Mesenteric fat pad (tissue), 1 donor: Measurements from ENCODE around the gene TMEM175. TPM values are rescaled to one million over a fixed set of nuclear protein-coding genes. Genes with fewer than 3 reads are reported as not detected.

Experiments
- DNase-seq: peaks from one replicate; pipeline ENCODE4 v3.0.0-alpha.2; 2020; ENCODE audit warnings: low spot score
- total RNA-seq: library from RNA; stranded (reverse); fragmentation: NEBNext Ultra II Directional; extraction: Animal tissue kit (Norgen Biotek cat#: 25700); gene quantifications from one replicate; pipeline ENCODE4 v1.2.1, GENCODE V29; 2021
- donor health status: DM: yes; HTN: yes; CAD: no.

TMEM175 gene
- total RNA-seq, 1 donor from 2014 or later, result 27.7 TPM

DNA sequence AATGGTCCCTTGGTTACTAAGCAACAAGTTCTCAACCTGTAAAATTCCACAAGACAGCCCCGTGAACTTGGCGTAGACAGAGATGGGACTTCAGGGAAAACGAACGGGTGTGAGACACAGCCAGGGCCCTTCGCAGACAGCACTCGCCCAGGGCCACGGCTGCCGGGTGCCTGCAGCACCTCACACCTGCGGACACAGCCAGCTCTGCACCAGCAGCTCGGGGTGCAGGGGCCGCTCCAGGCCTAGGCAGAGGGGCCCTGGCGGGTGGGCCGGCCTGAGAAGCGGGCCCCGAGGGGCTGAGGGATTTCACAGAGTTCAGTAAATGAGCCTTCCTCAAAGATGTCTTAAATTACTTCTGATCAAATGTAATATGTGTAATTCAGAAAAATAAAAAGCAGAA, 34.1 kb upstream of the TMEM175 start:
- DNase-seq, result no peak

DNA sequence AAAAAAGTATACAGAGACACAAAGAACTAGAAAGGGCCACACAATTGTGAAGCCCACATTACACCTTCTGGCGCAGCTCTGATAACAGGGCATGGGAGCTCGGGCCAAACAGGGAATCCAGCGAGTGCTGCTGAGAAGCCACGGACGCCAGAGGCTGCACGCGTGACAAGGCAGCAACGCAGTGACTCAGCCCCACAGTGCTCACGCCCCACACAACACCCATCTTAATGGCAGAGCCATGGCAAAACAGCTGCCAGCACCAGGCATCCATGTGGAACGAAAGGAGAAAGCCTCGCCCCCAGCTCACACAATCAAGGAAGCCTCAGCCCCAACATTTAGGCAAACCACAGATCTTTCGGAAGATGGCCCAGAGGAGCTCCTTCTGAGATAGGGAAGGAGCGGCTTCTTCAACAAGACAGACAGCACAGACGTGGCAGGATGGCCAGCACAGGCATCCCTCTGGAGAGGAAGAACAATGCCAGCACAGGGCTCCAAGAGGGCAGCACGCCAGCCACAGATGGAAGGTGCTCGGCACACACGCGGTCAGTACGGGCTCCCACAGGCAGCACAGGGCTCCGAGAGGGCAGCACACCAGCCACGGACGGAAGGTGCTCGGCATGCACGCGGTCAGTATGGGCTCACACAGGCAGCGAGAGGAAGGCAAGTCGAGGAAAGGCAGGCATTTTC, 33.2 kb upstream of the TMEM175 start:
- DNase-seq, result no peak

DNA sequence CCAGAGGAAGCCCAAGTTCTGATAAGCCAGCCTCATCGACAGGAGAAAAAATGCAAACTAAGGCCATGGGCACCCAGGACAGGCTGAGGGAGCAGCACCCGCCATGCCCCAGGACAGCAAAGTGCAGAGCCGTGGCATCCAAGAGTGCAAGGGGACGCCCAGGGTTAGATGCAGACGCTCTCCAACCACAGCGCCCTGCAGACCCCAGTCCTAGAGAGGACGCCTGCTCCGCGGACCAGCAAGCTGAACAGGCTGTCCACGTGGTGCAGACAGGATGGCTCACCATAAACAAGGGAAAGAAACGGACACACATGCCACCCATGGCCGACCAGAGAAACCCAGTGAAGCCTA, 32.7 kb upstream of the TMEM175 start:
- DNase-seq, result no peak

GRCh38 chr4:900073-900472, 32.2 kb upstream of the TMEM175 start:
- DNase-seq, result no peak

DNA sequence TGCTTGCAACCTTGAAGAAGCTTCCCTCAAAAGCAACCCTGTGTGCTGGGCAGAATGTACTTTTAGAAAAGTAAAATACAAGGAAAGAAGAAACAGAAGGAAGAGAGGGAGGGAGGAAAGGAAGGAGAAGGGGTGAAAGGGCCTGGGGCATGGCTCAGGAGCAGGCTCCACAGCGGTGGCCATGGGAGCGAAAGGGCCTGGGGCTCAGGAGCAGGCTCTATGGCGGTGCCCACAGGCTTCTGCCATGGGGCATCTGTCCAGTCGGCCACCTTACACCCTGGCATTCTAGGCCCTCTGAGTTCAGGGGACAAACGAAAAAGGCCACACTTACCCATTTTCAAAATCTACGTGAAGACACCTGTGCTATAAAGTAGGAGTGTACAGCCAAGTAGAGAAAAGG, 31.5 kb upstream of the TMEM175 start:
- DNase-seq, result no peak

DNA sequence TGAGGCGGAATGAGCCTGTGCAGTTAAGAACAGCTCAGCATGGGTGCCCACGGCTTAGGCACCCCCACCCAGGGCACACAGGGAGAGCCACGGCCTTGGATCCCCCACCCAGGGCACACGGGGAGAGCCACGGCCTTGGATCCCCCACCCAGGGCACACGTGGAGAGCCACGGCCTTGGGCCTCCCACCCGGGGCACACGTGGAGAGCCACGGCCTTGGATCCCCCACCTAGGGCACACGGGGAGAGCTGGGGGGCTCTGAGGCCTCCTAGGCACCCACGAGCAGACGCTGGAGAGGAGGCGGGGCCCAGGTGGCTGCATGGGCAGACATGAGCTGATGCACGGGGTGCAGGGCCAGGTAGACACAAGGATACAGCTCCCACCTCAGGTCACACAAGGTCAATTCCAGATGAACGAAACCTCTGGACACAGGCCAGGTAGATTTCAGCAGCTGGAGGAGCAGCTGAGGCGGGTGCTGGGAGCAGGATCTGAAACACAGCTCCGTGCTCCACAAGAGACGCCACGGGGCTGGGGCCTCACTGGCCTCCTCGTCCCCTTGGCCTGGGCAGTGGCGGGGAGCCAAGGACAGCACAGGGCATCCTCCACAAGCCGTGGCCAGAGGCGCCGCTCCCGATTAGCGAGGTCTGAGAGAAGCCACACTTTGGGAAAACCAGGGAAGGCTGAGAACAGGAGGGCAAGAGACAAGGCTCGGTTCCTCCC, 30.9 kb upstream of the TMEM175 start:
- DNase-seq, result no peak

GRCh38 chr4:903066-904046, 28.9 kb upstream of the TMEM175 start:
- no peak for DNase-seq

GRCh38 chr4:905485-906338, 26.5 kb upstream of the TMEM175 start:
- DNase-seq, result no peak

- no peak for DNase-seq
Measured at GRCh38 chr4:906339-907102, 25.7 kb upstream of the TMEM175 start.

GRCh38 chr4:907103-907400, 25.2 kb upstream of the TMEM175 start:
- no peak for DNase-seq

DNA sequence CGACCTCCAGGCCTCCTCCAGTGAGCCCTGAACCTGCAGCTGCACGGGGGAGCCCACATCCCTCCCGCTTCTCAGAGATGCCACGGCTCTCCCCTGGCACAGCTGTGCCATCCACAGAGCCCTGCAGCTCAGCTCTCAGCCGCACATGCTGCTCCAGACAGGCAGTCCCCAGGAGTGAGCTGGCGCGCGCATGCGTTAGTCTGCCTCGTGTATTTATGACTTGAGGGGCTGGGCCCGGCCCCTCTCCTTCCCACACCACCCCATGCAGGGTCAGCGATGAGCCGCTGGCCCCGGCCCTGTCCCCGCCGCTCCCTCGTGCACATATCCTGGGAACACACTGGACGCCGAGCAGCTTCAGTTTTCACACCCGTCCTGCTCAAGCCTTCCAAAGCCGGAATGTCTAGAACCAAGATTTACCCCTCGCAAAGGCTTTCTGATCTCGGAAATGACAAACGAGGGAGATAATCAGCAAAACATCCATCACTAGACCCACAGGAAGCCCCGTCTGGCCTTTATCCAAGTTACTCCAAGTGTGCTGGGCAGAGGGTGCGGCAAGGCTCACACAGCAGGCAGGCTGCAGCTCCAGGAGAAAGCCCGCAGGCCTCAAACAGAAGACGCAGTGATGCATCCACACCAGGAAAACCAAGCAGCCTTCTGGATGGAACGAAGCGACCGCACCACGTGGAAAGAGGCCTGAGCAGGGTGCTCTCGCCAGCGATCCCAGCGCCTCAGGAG, 24.4 kb upstream of the TMEM175 start:
- no peak for DNase-seq

- DNase-seq, result no peak
Measured at GRCh38 chr4:909131-909571, 23.1 kb upstream of the TMEM175 start.

GRCh38 chr4:909821-910220, 22.4 kb upstream of the TMEM175 start:
- DNase-seq, result no peak

DNA sequence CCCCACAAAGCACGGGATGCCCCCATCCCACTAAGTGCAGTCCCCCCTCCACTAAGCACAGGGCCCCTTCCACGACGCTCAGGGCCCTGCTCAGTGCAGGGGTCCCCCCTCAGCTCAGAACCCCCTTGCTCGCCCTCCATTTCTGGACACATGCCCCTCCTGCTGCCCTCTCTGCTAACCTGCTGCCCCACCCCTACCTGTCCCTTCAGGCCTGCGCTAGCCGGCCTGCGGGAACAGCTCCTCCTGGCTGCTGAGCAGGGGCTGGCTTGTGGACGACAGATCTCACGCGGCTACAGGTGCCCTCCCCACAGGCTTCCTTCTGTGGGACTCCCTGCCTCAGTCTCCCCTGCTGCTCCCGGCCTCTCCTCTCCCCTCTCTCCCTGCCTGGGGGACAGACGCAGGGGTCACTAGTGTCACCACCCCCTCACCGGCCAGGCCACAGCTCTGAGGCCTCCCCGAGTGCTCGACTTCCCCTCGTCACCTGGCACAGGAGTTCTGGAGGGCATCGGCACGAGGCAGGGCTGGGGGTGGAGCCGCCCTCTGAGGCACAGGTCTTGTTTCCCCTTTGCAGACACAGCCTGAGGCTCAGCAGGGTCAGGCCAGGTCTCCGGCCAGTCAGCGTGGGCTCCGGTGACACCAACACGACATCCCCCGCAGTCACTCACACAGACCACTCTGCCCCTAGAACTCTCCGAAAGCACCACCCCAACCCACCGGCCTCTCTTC, 21.7 kb upstream of the TMEM175 start:
- DNase-seq, result no peak

DNA sequence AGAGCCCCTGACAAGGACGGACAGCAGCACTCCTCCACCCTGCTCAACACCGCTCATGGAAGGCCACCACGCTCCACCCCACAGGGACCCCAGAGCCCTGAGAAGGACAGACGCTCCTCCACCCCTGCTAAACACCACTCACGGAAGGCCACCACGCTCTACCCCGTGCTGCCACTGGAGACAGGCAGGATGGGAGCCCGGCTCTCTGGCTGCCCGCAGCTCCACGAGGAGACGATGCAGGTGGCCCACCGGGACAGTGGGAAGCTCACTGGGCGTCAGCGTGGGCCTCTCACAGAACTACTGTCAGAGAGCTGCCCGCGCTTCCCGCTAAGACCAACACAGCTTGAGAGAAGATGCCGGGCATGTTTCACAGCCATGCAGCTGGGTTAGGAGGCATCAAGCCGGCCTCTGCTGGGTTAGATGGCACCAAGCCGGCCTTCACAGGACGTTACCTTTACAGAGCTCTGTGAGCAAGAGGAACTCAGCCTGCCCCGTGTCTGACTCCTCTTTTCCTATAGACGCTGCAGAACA, 21.0 kb upstream of the TMEM175 start:
- peak; percentile 62 for DNase-seq

GRCh38 chr4:911871-912490, 20.3 kb upstream of the TMEM175 start:
- DNase-seq, result peak; percentile 62

DNA sequence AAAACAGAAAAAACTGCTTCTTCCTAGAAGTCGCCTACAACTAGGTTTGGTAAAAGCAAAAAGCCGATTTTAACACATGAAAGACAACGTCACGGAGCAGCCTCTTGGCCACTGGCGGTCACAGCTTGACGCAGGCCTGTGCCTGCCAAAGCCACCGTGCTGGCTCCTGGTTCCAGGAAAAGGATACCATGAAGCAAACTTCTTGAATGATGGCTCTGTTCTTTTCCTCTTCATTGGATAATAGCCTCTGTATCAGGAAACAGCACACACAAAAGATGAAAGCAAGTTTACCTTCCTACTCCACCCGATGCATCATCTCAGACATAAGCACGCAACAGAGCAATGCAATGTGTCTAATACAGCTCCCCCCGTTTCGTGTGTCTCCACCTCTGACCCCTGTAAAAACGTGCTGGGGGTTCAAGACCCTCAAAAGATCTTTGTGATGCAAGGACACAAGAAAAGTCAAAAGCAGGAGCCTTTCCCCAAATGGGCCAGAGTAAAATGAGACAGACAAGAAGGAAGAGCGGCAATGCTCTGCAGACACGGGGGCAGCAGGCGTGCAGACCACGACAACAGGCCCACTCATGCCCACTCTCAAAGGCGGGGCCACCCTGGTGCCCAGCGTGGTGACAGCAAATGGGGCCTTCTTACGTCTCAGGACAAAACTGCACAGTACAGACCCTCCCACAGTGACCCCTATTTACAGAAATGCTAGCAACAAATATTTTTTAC, 19.5 kb upstream of the TMEM175 start:
- peak; percentile 45 for DNase-seq

GRCh38 chr4:913280-913618, 19.0 kb upstream of the TMEM175 start:
- DNase-seq, result peak; percentile 59
